ENCODE results near the gene FANK1. TPM values are rescaled to one million over a fixed set of nuclear protein-coding genes. Genes with fewer than 3 reads are reported as not detected.
"Not testable (repeated sequence)": the region's sequence is repeated elsewhere in the genome, so short reads cannot be mapped to it uniquely, and the experiment has no call there.

Gene FANK1
- total RNA-seq, 6 donors from 2014 or later = 2.1 to 42.9 (median 16.6) TPM

DNA sequence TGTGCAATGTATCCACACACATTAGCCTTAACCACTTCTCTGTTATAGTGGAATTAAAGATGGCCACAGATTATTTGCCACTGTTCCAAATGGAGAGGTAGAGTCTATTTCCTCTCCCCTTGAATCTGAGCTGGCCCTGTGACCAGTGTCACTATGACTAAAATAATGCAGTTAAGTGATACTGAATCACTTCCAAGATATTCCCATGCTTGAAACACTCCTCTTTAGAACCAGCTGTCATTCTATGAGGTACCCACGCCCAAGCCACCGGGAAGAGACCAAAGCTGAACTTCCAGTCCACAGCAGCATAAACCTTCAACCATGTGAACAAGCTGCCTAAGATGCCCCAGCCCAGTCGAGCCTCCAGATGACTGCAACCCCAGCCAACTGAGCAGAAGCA is 13.2 kb upstream of the FANK1 start:
- WGBS, 2 donors = 90 to 92% methylated on average over 3 of the region's 3 CpGs
- peaks cover 0 to 9% (median 0%) of the 10 kb centered on the region in 4 donors for H3K4me1 ChIP-seq
- ATAC-seq (ENCODE audit: low FRiP score in 2 of 2) = no peak

GRCh38 chr10:125886914-125887512 is 9.4 kb upstream of the FANK1 start:
- 95 to 96% methylated on average over 3 of the region's 3 CpGs for WGBS, 2 donors
- Histone ChIP-seq H3K36me3 (peaks cover 0 to 4% (median 2%) of the 10 kb centered on the region in 4 donors), H3K4me3 (no peak overlapping the region), H3K27me3 (no peaks in the 10 kb centered on the region), H3K9me3 (no peaks in the 10 kb centered on the region), H3K4me1 (peaks cover 0 to 9% (median 2%) of the 10 kb centered on the region in 4 donors), H3K27ac (no peak overlapping the region)
- no peak for DNase-seq
- TF ChIP-seq, protein P1, sequence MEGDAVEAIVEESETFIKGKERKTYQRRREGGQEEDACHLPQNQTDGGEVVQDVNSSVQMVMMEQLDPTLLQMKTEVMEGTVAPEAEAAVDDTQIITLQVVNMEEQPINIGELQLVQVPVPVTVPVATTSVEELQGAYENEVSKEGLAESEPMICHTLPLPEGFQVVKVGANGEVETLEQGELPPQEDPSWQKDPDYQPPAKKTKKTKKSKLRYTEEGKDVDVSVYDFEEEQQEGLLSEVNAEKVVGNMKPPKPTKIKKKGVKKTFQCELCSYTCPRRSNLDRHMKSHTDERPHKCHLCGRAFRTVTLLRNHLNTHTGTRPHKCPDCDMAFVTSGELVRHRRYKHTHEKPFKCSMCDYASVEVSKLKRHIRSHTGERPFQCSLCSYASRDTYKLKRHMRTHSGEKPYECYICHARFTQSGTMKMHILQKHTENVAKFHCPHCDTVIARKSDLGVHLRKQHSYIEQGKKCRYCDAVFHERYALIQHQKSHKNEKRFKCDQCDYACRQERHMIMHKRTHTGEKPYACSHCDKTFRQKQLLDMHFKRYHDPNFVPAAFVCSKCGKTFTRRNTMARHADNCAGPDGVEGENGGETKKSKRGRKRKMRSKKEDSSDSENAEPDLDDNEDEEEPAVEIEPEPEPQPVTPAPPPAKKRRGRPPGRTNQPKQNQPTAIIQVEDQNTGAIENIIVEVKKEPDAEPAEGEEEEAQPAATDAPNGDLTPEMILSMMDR (IDR thresholded peaks at IDR 0.05) = no peak
- TF ChIP-seq POLR2A (IDR thresholded peaks at IDR 0.05) = no peak
- no peak for TF ChIP-seq POLR2AphosphoS5 (IDR thresholded peaks at IDR 0.05)
- TF ChIP-seq EP300 (IDR thresholded peaks at IDR 0.05) = no peak
- no peak for ATAC-seq (ENCODE audit: low FRiP score in 2 of 2)

More for the DNA sequence above, 13.2 kb upstream of the FANK1 start:
- no peaks in the 10 kb centered on the region for H3K27me3 ChIP-seq
- no peaks in the 10 kb centered on the region for H3K9me3 ChIP-seq
- peaks cover 0 to 11% (median 2%) of the 10 kb centered on the region in 4 donors for H3K36me3 ChIP-seq
- no peak overlapping the region for H3K4me3 ChIP-seq
- DNase-seq = no peak
- H3K27ac ChIP-seq = no peak overlapping the region
- TF ChIP-seq, protein P1 (IDR thresholded peaks at IDR 0.05) = no peak

- WGBS, 2 donors = 66 to 76% methylated on average over 4 of the region's 4 CpGs
- not testable (repeated sequence) for H3K36me3 ChIP-seq, H3K27me3 ChIP-seq, H3K9me3 ChIP-seq, H3K27ac ChIP-seq, H3K4me3 ChIP-seq, DNase-seq
- peaks cover 0 to 11% (median 3%) of the 10 kb centered on the region in 4 donors for H3K4me1 ChIP-seq
- peak in 1 of 2 donors; percentile 4 for ATAC-seq (ENCODE audit: low FRiP score in 2 of 2)
Measured at GRCh38 chr10:125889441-125889840, 6.9 kb upstream of the FANK1 start.

DNA sequence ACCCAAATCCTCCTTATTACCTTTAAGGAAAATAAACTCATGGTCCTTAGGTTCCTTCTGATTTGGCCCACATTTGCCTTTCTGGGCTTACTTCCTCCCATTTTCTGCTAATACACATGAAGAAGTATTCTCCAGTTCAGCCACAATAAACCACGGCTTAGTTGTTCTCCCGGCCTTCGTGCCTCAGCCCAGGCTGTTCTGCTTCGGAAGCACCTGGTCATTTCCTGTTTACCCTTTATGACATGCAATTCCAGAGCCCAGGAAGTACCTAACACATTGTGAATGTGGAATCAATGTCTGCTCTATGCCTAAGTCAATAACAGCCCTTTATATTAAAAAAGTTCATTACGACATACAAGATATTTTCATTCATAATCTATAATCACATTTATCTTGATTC is 4.0 kb upstream of the FANK1 start:
- ATAC-seq (ENCODE audit: low FRiP score in 2 of 2); H3K36me3 ChIP-seq; DNase-seq; H3K9me3 ChIP-seq; H3K27ac ChIP-seq; H3K27me3 ChIP-seq; H3K4me3 ChIP-seq: not testable (repeated sequence)
- peaks cover 0 to 19% (median 9%) of the 10 kb centered on the region in 4 donors for H3K4me1 ChIP-seq
- 61 to 65% methylated on average over 5 of the region's 5 CpGs for WGBS, 2 donors

DNA sequence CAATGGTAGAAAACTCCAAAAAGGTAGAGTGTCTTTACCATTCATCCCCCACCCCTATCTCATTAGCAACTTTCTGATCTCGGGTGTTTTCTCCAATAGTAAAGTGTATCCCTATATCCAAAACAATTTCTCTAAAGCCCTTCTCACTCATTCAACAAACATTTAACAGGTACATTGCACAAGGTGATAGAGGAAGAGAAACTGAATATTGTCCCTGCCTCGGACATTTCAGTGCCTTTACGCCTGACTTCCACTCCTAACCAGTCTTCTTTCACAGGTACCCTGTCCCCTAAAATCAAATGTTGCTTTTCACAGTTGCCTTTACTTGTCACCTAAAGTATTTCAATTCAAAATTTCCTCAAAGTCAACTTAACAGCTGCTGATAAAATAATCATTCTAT is 2.2 kb upstream of the FANK1 start:
- H3K9me3 ChIP-seq; H3K27me3 ChIP-seq; H3K4me3 ChIP-seq; H3K36me3 ChIP-seq; ATAC-seq (ENCODE audit: low FRiP score in 2 of 2); DNase-seq; H3K27ac ChIP-seq: not testable (repeated sequence)
- WGBS, 2 donors = 52 to 66% methylated on average over 3 of the region's 3 CpGs
- H3K4me1 ChIP-seq = peaks cover 0 to 19% (median 8%) of the 10 kb centered on the region in 4 donors

DNA sequence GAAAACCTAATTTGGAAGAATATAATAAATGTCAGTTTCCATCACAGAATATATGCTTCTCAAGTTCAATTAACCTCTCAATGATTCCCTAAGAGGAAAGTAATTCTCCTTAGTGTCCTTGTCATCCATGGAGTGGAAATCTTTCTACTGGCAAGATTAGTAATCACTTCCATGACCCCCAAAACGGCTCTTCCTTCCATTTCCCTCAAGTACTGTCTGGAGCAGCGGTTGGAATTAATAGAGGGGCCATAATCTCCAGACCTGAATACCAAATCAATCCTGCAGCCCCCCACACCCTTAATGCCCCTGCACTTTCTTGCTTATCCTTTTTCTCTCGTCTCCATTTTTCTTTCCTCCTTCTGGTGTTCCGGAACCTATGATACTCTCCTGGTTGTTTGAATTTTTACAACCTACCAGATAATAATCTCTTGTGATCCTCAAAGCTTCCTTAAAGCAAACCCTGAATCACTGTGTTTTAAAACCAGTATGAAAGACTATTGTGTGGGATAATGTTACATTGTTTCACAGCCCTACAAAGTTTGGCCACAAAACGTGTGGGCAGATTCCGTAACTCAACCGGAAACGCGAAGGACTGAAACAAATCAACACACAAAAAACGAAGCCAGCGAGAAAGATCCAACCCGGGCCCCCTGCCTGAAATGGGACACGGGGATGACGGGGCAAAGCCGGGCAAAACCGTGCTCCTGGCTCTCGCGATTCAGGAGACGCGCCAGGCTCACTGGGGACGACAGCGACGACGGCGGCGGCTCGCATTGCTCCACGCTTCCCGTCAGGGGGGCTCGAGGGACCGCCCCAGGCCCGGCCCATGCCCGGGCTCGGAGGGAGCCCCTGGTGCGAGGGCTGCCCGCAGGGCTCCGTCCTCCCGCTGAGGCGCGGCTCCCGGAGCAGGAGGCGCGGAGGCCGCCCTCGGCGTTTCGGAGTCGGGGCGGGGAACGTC is 955 bp upstream of the FANK1 start:
- not testable (repeated sequence) for H3K27me3 ChIP-seq, H3K9me3 ChIP-seq, H3K36me3 ChIP-seq
- TF ChIP-seq POLR2AphosphoS5 (IDR thresholded peaks at IDR 0.05) = peak in 1 of 2 donors; percentile 20
- DNase-seq (peak; percentile 65 to 94), ATAC-seq (ENCODE audit: low FRiP score in 2 of 2) (peak; percentile 85 to 90)
- H3K4me1 ChIP-seq = peaks cover 0 to 19% (median 8%) of the 10 kb centered on the region in 4 donors
- 30 to 32% methylated on average over 28 to 50 of the region's 50 CpGs for WGBS, 2 donors
- peak overlapping the region; percentile 59 to 85 (median 66) for H3K4me3 ChIP-seq
- peak overlapping the region; percentile 86 to 92 (median 86) for H3K27ac ChIP-seq

DNA sequence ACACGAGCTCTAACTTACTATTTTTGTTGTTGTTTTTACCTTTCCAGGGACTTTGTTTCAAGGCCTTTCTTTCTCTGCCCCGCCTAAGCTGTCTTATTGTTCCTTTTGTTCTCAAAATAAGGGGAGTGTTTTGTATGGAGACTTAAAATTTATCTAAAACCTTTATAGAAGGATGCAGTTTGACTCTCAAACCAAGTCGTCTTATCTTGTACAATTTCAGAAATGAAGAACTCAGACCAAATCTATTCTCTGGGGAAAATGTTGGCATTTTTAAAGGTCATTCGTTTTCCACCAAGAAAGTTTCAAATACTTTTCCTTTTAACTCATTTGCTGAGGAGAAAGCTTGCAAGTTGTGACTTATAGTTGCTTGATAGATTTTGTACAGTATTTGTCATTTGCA is 953 bp downstream of the FANK1 start:
- not testable (repeated sequence) for ATAC-seq (ENCODE audit: low FRiP score in 2 of 2); H3K9me3 ChIP-seq; H3K27me3 ChIP-seq; H3K36me3 ChIP-seq; DNase-seq; H3K27ac ChIP-seq
- Histone ChIP-seq H3K4me1 (peaks cover 0 to 17% (median 8%) of the 10 kb centered on the region in 4 donors), H3K4me3 (peak overlapping the region in 3 of 4 donors; percentile 66 to 85 (median 67))
- WGBS, 2 donors = 53 to 56% methylated on average over 4 of the region's 4 CpGs

GRCh38 chr10:125900963-125901362 is 4.6 kb downstream of the FANK1 start:
- not testable (repeated sequence) for H3K9me3 ChIP-seq; DNase-seq; H3K36me3 ChIP-seq; H3K4me1 ChIP-seq; H3K27ac ChIP-seq; H3K4me3 ChIP-seq; H3K27me3 ChIP-seq; ATAC-seq (ENCODE audit: low FRiP score in 2 of 2)
- WGBS, 2 donors = 71 to 76% methylated on average over 2 to 3 of the region's 3 CpGs

DNA sequence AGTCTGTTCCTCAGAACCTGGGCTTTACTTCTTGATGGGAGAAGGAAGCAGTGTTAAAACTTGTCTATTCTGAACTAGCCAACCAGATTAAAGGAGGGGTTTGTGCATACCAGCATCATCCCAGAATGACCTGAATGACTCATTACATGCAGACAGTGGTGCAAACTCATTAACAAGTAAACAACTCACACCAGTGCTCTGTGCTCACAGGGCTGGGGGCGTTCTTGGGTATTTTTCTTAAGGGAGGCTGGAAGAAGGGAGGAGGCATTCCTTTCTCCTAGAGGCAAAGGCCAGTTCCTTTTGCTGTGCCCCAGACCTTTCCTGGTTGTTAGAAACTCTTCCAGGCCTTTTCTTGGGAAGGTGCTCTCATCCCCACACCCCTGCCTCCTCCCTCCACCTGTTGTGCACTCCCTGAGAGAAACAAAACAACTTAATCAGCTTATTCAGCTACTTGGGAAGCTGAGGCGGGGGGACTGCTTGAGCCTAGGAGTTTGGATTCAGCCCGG is 6.8 kb downstream of the FANK1 start:
- peak in 1 of 2 donors; percentile 22 for DNase-seq
- WGBS, 2 donors = 75 to 78% methylated on average over 3 of the region's 3 CpGs
- not testable (repeated sequence) for ATAC-seq (ENCODE audit: low FRiP score in 2 of 2); H3K27ac ChIP-seq; H3K27me3 ChIP-seq; H3K9me3 ChIP-seq; H3K4me3 ChIP-seq; H3K4me1 ChIP-seq; H3K36me3 ChIP-seq

All from upper lobe of left lung (tissue), 6 donors.